T-helper 1 cell treated with Interleukin-12 subunit alpha and Interleukin-12 subunit beta and Interleukin-4 antibody, amounts not matched to agents 30 μg/mL and 1 μg/mL, for 36 hours (primary cell): ENCODE measurements around the gene ATG4A.

Experiments used
- H3K27ac Mint-ChIP-seq: one replicate; pipeline ENCODE4 v1.8.0; 2021; ENCODE audit warnings: mild to moderate bottlenecking, mixed read lengths
- H3K27me3 Mint-ChIP-seq: one replicate; pipeline ENCODE4 v1.8.0; 2021; ENCODE audit warnings: low read depth, mixed read lengths
- H3K36me3 Mint-ChIP-seq: one replicate; pipeline ENCODE4 v1.8.0; 2021; ENCODE audit warnings: low read depth, mixed read lengths
- H3K4me1 Mint-ChIP-seq: one replicate; pipeline ENCODE4 v1.8.0; 2021; ENCODE audit warnings: low read depth, mixed read lengths
- H3K4me3 Mint-ChIP-seq: one replicate; pipeline ENCODE4 v1.8.0; 2021; ENCODE audit warnings: mild to moderate bottlenecking, moderate library complexity, mixed read lengths
- H3K9me3 Mint-ChIP-seq: one replicate; pipeline ENCODE4 v1.8.0; 2021; ENCODE audit warnings: mixed read lengths

ATG4A gene

GRCh38 chrX:108090491-108091263 lies 901 bp upstream of the ATG4A start:
- Mint-ChIP-seq H3K9me3 (no peaks in the 10 kb centered on the region), H3K27me3 (no peaks in the 10 kb centered on the region), H3K4me1 (peaks cover 17% of the 10 kb centered on the region), H3K36me3 (peaks cover 2% of the 10 kb centered on the region), H3K4me3 (no peak overlapping the region), H3K27ac (no peak overlapping the region)

GRCh38 chrX:108091878-108092291 lies 307 bp downstream of the ATG4A start:
- Mint-ChIP-seq H3K27me3 (no peaks in the 10 kb centered on the region), H3K4me3 (no peak overlapping the region), H3K36me3 (no peaks in the 10 kb centered on the region), H3K9me3 (no peaks in the 10 kb centered on the region), H3K4me1 (peaks cover 17% of the 10 kb centered on the region), H3K27ac (no peak overlapping the region)

GRCh38 chrX:108097380-108097779 lies 5.8 kb downstream of the ATG4A start:
- Mint-ChIP-seq H3K4me3 (no peak overlapping the region), H3K36me3 (no peaks in the 10 kb centered on the region), H3K27ac (no peak overlapping the region), H3K27me3 (no peaks in the 10 kb centered on the region), H3K4me1 (peaks cover 3% of the 10 kb centered on the region), H3K9me3 (no peaks in the 10 kb centered on the region)

GRCh38 chrX:108105473-108105872 lies 13.9 kb downstream of the ATG4A start:
- Mint-ChIP-seq H3K4me1 (no peaks in the 10 kb centered on the region), H3K27ac (no peak overlapping the region), H3K36me3 (peaks cover 7% of the 10 kb centered on the region)

GRCh38 chrX:108114541-108114940 lies 23.0 kb downstream of the ATG4A start:
- Mint-ChIP-seq H3K4me1 (peaks cover 2% of the 10 kb centered on the region), H3K27ac (no peak overlapping the region), H3K4me3 (no peak overlapping the region), H3K27me3 (no peaks in the 10 kb centered on the region), H3K36me3 (no peaks in the 10 kb centered on the region), H3K9me3 (no peaks in the 10 kb centered on the region)

More at GRCh38 chrX:108105473-108105872, 13.9 kb downstream of the ATG4A start:
- peaks cover 3% of the 10 kb centered on the region for H3K27me3 Mint-ChIP-seq
- H3K4me3 Mint-ChIP-seq, result no peak overlapping the region
- H3K9me3 Mint-ChIP-seq, result no peaks in the 10 kb centered on the region

- H3K27me3 Mint-ChIP-seq, result no peaks in the 10 kb centered on the region
- no peaks in the 10 kb centered on the region for H3K36me3 Mint-ChIP-seq
- no peaks in the 10 kb centered on the region for H3K9me3 Mint-ChIP-seq
- H3K27ac Mint-ChIP-seq, result no peak overlapping the region
- peaks cover 2% of the 10 kb centered on the region for H3K4me1 Mint-ChIP-seq
- H3K4me3 Mint-ChIP-seq, result no peak overlapping the region
Observed at GRCh38 chrX:108117988-108118387, 26.4 kb downstream of the ATG4A start.

- no peaks in the 10 kb centered on the region for H3K9me3 Mint-ChIP-seq
- H3K4me1 Mint-ChIP-seq, result peaks cover 2% of the 10 kb centered on the region
- H3K27me3 Mint-ChIP-seq, result no peaks in the 10 kb centered on the region
- no peak overlapping the region for H3K27ac Mint-ChIP-seq
- H3K36me3 Mint-ChIP-seq, result peaks cover 3% of the 10 kb centered on the region
- H3K4me3 Mint-ChIP-seq, result no peak overlapping the region
Observed at GRCh38 chrX:108121291-108121690, 29.7 kb downstream of the ATG4A start.

GRCh38 chrX:108122748-108123147 lies 31.2 kb downstream of the ATG4A start:
- H3K9me3 Mint-ChIP-seq, result no peaks in the 10 kb centered on the region
- H3K36me3 Mint-ChIP-seq, result peaks cover 6% of the 10 kb centered on the region
- H3K4me1 Mint-ChIP-seq, result peaks cover 2% of the 10 kb centered on the region
- no peak overlapping the region for H3K27ac Mint-ChIP-seq
- no peaks in the 10 kb centered on the region for H3K27me3 Mint-ChIP-seq
- H3K4me3 Mint-ChIP-seq, result no peak overlapping the region

- Mint-ChIP-seq H3K9me3 (no peaks in the 10 kb centered on the region), H3K4me3 (no peak overlapping the region), H3K27ac (peak overlapping the region; percentile 24), H3K36me3 (peaks cover 8% of the 10 kb centered on the region), H3K4me1 (peaks cover 2% of the 10 kb centered on the region), H3K27me3 (no peaks in the 10 kb centered on the region)
Observed at GRCh38 chrX:108123591-108124366, 32.2 kb downstream of the ATG4A start.

GRCh38 chrX:108126661-108127060 lies 35.1 kb downstream of the ATG4A start:
- Mint-ChIP-seq H3K9me3 (no peaks in the 10 kb centered on the region), H3K4me1 (peaks cover 2% of the 10 kb centered on the region), H3K4me3 (no peak overlapping the region), H3K36me3 (peaks cover 21% of the 10 kb centered on the region), H3K27me3 (no peaks in the 10 kb centered on the region), H3K27ac (no peak overlapping the region)

- Mint-ChIP-seq H3K27ac (no peak overlapping the region), H3K4me3 (no peak overlapping the region), H3K27me3 (no peaks in the 10 kb centered on the region), H3K36me3 (peaks cover 23% of the 10 kb centered on the region), H3K9me3 (no peaks in the 10 kb centered on the region), H3K4me1 (peaks cover 2% of the 10 kb centered on the region)
Observed at GRCh38 chrX:108127152-108127551, 35.6 kb downstream of the ATG4A start.

GRCh38 chrX:108130889-108131288 lies 39.3 kb downstream of the ATG4A start:
- no peaks in the 10 kb centered on the region for H3K9me3 Mint-ChIP-seq
- H3K4me3 Mint-ChIP-seq, result no peak overlapping the region
- H3K36me3 Mint-ChIP-seq, result peaks cover 30% of the 10 kb centered on the region
- H3K27ac Mint-ChIP-seq, result no peak overlapping the region
- H3K27me3 Mint-ChIP-seq, result no peaks in the 10 kb centered on the region
- H3K4me1 Mint-ChIP-seq, result no peaks in the 10 kb centered on the region

GRCh38 chrX:108131471-108131870 lies 39.9 kb downstream of the ATG4A start:
- Mint-ChIP-seq H3K4me1 (no peaks in the 10 kb centered on the region), H3K9me3 (no peaks in the 10 kb centered on the region), H3K4me3 (no peak overlapping the region), H3K27me3 (no peaks in the 10 kb centered on the region), H3K36me3 (peaks cover 30% of the 10 kb centered on the region), H3K27ac (no peak overlapping the region)

- no peak overlapping the region for H3K27ac Mint-ChIP-seq
- peaks cover 32% of the 10 kb centered on the region for H3K36me3 Mint-ChIP-seq
- H3K9me3 Mint-ChIP-seq, result no peaks in the 10 kb centered on the region
- no peak overlapping the region for H3K4me3 Mint-ChIP-seq
- H3K4me1 Mint-ChIP-seq, result no peaks in the 10 kb centered on the region
- no peaks in the 10 kb centered on the region for H3K27me3 Mint-ChIP-seq
Observed at GRCh38 chrX:108132034-108132433, 40.5 kb downstream of the ATG4A start.

GRCh38 chrX:108132876-108133275 lies 41.3 kb downstream of the ATG4A start:
- no peak overlapping the region for H3K4me3 Mint-ChIP-seq
- H3K27me3 Mint-ChIP-seq, result no peaks in the 10 kb centered on the region
- no peaks in the 10 kb centered on the region for H3K4me1 Mint-ChIP-seq
- H3K27ac Mint-ChIP-seq, result no peak overlapping the region
- no peaks in the 10 kb centered on the region for H3K9me3 Mint-ChIP-seq
- peaks cover 33% of the 10 kb centered on the region for H3K36me3 Mint-ChIP-seq
